T47D (cell line): ENCODE measurements around the gene PLXNB1.
A peak's percentile ranks its signal among the peaks of the same experiment; 100 is the strongest.
"Not testable (repeated sequence)": the region's sequence is repeated elsewhere in the genome, so short reads cannot be mapped to it uniquely, and the experiment has no call there.

Experiments
- DNase-seq, 2 experiments: peaks; one replicate each; pipeline versions ENCODE4 v3.0.0 to v3.0.0-alpha.2; 2011 to 2012; ENCODE audit warnings: low read depth in 1 of 2, low spot score in 1 of 2
- JUND ChIP-seq: IDR thresholded peaks from 2 replicates; pipeline ENCODE4 v1.6.1; 2012; ENCODE audit warnings: low read depth
- in situ Hi-C: cut with HindIII; loops from 2 replicates; pipeline ENCODE4 v1.10.0; 2016; ENCODE audit warnings: low sequenced_read_pairs, low pct_unique_long_range_greater_than_20kb

The PLXNB1 gene

GRCh38 chr3:48408823-48409281 lies 21.0 kb downstream of the PLXNB1 start:
- DNase-seq = peak in 1 of 2 experiments; percentile 7
- in situ Hi-C loops = no loop called here
- no peak for TF ChIP-seq JUND

- TF ChIP-seq JUND = no peak
- in situ Hi-C loops = no loop called here
- DNase-seq = no peak
Measured at GRCh38 chr3:48407542-48408099, 22.3 kb downstream of the PLXNB1 start.

GRCh38 chr3:48406443-48407431 lies 23.1 kb downstream of the PLXNB1 start:
- in situ Hi-C loops = no loop called here
- no peak for TF ChIP-seq JUND
- no peak for DNase-seq

GRCh38 chr3:48405971-48406370 lies 23.9 kb downstream of the PLXNB1 start:
- TF ChIP-seq JUND = no peak
- in situ Hi-C loops = no loop called here
- DNase-seq = no peak

- in situ Hi-C loops = no loop called here
- no peak for TF ChIP-seq JUND
- no peak for DNase-seq
Measured at GRCh38 chr3:48405343-48405881, 24.5 kb downstream of the PLXNB1 start.

GRCh38 chr3:48404440-48405342 lies 25.2 kb downstream of the PLXNB1 start:
- TF ChIP-seq JUND = no peak
- no peak for DNase-seq
- in situ Hi-C loops = no loop called here

GRCh38 chr3:48403533-48404439 lies 26.1 kb downstream of the PLXNB1 start:
- no peak for TF ChIP-seq JUND
- no peak for DNase-seq
- in situ Hi-C loops = no loop called here

- no peak for TF ChIP-seq JUND
- DNase-seq = no peak
- in situ Hi-C loops = no loop called here
Measured at GRCh38 chr3:48402907-48403306, 27.0 kb downstream of the PLXNB1 start.

GRCh38 chr3:48402281-48402732 lies 27.6 kb downstream of the PLXNB1 start:
- DNase-seq = no peak
- in situ Hi-C loops = no loop called here
- TF ChIP-seq JUND = no peak

GRCh38 chr3:48401434-48401901 lies 28.4 kb downstream of the PLXNB1 start:
- in situ Hi-C loops, DNase-seq: not testable (repeated sequence)

- DNase-seq = peak; percentile 70 to 85
- in situ Hi-C loops = no loop called here
- TF ChIP-seq JUND = no peak
Measured at GRCh38 chr3:48400824-48401433, 29.0 kb downstream of the PLXNB1 start.
